Medulla oblongata (tissue), 1 donor: ENCODE measurements around the gene COL4A1.

Experiments
- DNase-seq: peaks from one replicate; pipeline ENCODE4 v3.0.0-alpha.2; 2015; ENCODE audit errors: extremely low spot score

COL4A1 gene

GRCh38 chr13:110306960-110307766 is at the start of gene COL4A1, which contains the start of gene COL4A2:
COL4A1 (minus strand) TSS chr13:110307157; CDS start chr13:110307027, 130 bp downstream.
COL4A2 (plus strand) TSS chr13:110307284; CDS start chr13:110307904, 620 bp downstream.
- DNase-seq: no peak

- no peak for DNase-seq
Measured at GRCh38 chr13:110356362-110356761, 49.4 kb upstream of the COL4A1 start.

- DNase-seq: no peak
Measured at GRCh38 chr13:110354715-110355473, 47.9 kb upstream of the COL4A1 start.

- no peak for DNase-seq
Measured at GRCh38 chr13:110354123-110354627, 47.2 kb upstream of the COL4A1 start.

GRCh38 chr13:110353339-110353977 is 46.5 kb upstream of the COL4A1 start:
- DNase-seq: no peak

DNA sequence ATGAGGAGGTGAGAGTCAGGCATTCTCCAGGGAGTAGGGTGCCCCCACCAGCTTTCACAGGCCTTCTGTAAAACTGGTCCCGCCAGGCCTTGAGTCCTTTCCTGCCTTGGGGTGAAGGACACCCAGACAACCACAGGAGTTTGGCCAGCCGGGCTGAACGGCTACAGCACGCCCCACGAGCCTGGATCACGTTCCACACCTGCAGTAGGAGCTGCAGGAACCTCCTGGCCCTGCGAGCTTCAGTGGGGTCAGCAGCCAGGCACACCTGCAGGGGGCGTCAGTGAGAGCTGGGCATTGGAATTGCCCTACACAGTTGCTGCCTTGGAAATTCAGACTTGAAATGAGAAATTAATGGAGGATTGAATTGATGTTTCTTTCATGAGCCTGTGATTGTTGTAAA is 45.8 kb upstream of the COL4A1 start:
- DNase-seq: no peak

DNA sequence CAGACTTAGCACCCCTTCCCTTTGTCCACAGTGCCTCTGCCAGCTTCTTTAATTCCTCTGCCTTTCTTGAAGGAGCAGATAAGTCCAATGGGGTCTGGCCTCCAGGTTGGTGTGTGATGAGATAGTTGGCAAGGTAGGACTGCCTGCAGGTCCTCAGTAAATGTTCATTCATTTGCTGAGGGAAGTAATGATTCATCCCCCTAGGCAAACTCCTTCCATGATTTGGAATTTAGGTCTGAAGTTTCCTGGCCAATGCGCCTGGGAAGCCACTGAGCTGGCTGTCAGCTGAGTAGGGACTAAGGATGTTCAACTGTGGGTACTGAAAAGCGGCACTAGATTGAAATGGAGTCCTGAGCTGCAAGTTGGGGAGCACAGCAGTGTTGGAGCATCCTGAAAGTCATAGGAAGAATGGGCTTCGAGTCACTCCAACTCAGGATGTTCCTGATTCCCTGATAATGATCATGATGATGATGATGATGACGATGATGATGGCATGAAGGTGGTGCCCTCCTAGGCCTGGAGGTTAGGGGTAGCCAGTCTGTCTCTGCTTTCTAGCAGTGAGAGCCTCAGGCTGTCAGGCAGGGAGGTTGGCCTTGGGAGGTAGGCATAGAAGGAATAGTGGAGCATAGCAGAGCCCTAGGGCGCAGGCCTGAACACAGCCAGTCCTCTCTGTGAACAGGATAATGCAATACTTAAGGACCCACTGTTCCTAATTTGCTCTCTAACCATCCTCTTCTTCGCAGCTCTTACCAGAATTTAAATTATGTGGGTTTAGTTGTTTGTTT is 44.9 kb upstream of the COL4A1 start:
- DNase-seq: no peak

GRCh38 chr13:110350509-110350908 is 43.6 kb upstream of the COL4A1 start:
- no peak for DNase-seq

- no peak for DNase-seq
Measured at GRCh38 chr13:110350049-110350448, 43.1 kb upstream of the COL4A1 start.

DNA sequence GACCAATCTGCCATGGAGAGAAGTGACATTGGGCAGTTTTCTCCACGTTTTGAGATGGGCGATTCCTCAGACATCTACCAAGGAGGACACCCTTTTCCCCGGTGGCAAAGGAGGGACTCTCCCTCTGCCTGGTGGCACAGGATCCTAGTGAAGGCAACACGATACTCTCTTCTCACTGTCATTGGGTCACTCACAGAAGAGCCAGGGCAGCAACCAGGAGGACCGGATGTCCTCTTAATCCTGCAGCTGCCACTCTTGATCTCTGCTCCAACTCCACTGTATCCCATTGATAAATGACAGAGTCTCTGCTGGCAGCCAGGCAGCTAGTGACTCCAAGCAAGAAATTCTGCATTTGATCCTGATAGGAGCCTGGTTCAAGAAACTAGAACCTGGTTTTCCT is 42.3 kb upstream of the COL4A1 start:
- DNase-seq: no peak

DNA sequence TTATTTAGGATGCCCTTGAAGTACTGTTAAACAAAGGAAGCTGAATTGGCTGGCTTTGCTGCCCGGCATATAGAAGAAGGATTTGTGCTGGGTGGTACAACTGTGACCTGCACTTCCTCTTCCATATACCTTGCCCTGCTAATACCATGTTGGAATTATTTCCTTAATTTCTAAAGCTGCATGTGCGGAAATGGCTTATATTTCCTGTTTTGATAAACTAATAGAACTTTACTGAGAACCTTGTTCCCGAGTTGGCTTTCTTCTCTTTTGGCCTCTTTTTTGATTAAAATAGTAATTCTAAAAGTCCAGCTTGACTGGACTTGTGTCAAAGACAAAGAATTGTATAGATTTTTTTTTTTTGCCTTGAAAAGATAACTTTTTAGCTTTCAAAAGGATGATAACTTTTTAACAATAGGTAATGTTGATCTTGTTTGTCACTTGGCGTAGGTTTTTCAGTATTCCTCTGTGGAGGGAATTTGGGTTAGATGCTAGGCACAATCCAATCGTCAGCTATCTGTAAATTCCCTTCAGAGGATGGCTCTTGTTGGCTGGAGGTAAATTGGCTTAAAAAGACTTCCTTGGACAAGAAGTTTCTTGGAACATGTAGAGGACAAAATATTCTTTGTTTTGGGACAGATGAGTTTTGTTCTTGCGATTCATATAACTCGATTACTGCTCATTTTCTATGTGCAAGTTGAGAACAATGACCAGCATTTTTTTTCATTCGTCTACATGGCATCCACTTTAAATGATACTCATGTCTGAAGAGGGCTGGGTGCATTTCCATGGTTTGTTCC is 41.5 kb upstream of the COL4A1 start:
- DNase-seq: no peak

- no peak for DNase-seq
Measured at GRCh38 chr13:110347535-110348308, 40.8 kb upstream of the COL4A1 start.

DNA sequence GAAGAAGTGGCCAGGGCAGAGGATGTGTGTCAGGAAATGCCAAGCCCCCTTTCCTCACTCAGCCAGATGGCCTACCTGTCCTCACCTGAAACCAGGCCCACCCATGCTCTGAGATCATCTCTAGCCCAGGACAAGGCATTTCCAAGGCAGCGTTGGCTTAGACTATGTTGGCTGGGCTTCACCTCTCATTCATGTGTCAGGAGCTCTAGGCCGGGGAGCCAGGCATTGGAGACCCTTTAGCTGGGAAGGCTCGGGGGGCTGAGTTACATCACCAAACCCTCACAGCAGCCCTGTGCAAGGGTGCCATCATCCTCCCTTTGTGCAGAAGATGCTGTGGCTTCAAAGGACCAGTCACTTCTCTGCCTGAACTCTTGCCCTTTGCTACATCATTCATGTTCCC is 40.1 kb upstream of the COL4A1 start:
- no peak for DNase-seq

DNA sequence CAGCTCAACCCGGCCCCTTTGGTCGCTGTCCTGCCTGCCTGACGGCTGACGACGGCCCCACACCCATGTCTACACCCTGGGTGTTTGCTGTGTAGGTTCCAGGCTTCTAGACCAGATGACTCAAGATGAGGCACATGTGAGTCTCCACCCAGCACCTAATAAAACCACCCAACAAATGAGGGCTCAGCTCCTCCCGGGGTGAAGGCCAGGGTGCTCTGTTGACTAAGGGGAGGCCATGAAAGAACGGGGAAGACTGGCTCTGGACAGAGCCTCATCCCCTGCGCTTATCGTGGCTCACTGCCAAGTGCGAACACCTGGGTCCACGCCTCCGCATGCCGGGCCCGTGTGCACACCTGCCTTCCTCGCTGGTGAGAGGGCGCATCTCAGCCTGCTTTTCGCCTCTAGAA is 39.7 kb upstream of the COL4A1 start:
- DNase-seq: no peak

- DNase-seq: no peak
Measured at GRCh38 chr13:110345701-110346100, 38.7 kb upstream of the COL4A1 start.

DNA sequence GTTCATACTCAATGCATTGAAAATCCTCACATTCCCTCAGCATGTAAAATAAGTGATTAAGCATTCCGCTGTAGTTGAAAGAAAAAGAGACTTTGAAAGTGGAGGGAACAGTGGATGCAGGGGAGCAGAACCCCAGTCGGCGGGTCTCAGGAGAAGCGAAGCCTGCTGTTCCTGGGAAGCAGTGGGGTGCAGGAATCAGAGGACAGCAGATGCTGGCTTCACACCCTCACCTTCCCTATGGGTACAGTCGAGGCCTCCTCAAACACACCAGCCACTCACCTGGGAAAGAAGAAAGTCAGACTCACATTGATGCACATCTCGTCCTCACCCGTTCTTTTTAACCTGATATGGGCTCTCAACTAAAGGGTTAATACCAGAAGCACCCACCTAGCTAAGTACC is 38.3 kb upstream of the COL4A1 start:
- no peak for DNase-seq

GRCh38 chr13:110344320-110344719 is 37.4 kb upstream of the COL4A1 start:
- DNase-seq: no peak

- DNase-seq: no peak
Measured at GRCh38 chr13:110343241-110343865, 36.4 kb upstream of the COL4A1 start.

- no peak for DNase-seq
Measured at GRCh38 chr13:110342474-110342873, 35.5 kb upstream of the COL4A1 start.
